Pancreas (tissue), 10 donors: ENCODE results near the gene EFHD1. TPM values are rescaled to one million over a fixed set of nuclear protein-coding genes. Genes with fewer than 3 reads are reported as not detected.
A peak's percentile ranks its signal among the peaks of the same experiment; 100 is the strongest.

Experiments
- ATAC-seq, 4 donors: fragments of 200-7000 bp; cut with Tn5 transposase; one replicate each; pipeline versions ENCODE4 v1.8.0 to v1.9.1; 2020; ENCODE audit warnings: mild to moderate bottlenecking in 4 of 4, moderate library complexity in 4 of 4
- DNase-seq, 6 donors: peaks; one replicate each; pipeline ENCODE4 v3.0.0-alpha.2; 2020
- FAIRE-seq: peaks from 2 replicates; lab custom pipeline; 2012; peaks lifted over from hg19 to GRCh38; lab: Jason Lieb, UNC
- H3K27ac ChIP-seq, 4 donors: fragments of 200-600 bp; sonication (generic); 1 replicate in 3 of 4; 2 replicates in 1 of 4; pipeline versions ENCODE4 v1.5.0 to v1.8.0; 2020
- H3K27me3 ChIP-seq, 4 donors: fragments of 200-600 bp; one replicate each; pipeline ENCODE4 v1.8.0; 2021
- H3K36me3 ChIP-seq, 3 donors: fragments of 200-600 bp; sonication (generic) in 1 of 3; one replicate each; pipeline versions ENCODE4 v1.5.0 to v1.8.0; 2020 to 2021
- H3K4me1 ChIP-seq, 3 donors: fragments of 200-600 bp; one replicate each; pipeline ENCODE4 v1.8.0; 2021
- H3K4me3 ChIP-seq, 4 donors: fragments of 200-600 bp; sonication (generic) in 2 of 4; one replicate each; pipeline versions ENCODE4 v1.5.0 to v1.8.0; 2020 to 2021
- H3K9me3 ChIP-seq, 4 donors: fragments of 200-600 bp; one replicate each; pipeline ENCODE4 v1.8.0; 2021
- WGBS, 2 donors: extraction: QIAGEN DNeasy Blood & Tissue Kit; methylation state at CpG; one replicate each; pipeline ENCODE4 v1.1.7; 2013; 5-methylcytosine and 5-hydroxymethylcytosine counted together
- intact Hi-C, 3 donors: fragments of 100-400 bp; cut with DNase I; formaldehyde crosslinking; loops; one replicate each; pipeline versions ENCODE4 v1.11.1 to v1.14.2; 2022
- polyA plus RNA-seq, 2 donors: library from polyadenylated mRNA; stranded (reverse); fragments of 200-250 nt; gene quantifications; one replicate each; pipeline ENCODE4 v1.2.3, GENCODE V29; 2013
- total RNA-seq, 6 donors: library from RNA; stranded (reverse); fragmentation: NEBNext Ultra II Directional in 4 of 6; extraction: Animal tissue kit (Norgen Biotek cat#: 25700) in 4 of 6; gene quantifications; one replicate each; pipeline versions ENCODE4 v1.2.1 to v1.2.4, GENCODE V29; 2021 to 2023
- TF ChIP-seq, protein P1 (sequence below), 4 donors: fragments of 200-600 bp; sonication (generic) in 3 of 4; IDR thresholded peaks; one replicate each; pipeline versions ENCODE4 v1.5.0 to v1.8.0; 2021; ENCODE audit warnings: antibody characterized with exemption in 4 of 4
- donor health status: healthy with polysubstance abuse.
- donor health status: DM: no; HTN: no; CAD: no; lungs with moderate emphysema.
- donor health status: DM: no; HTN: no; CAD: no.
- donor health status: control.
- donor health status: control.
- donor health status: Bipolar disorder and iron deficiency.
- donor health status: DM: yes; HTN: yes; CAD: no.
- donor health status: DM: no; HTN: no; CAD: no.
- donor health status: DM: no; HTN: no; CAD: no.
- donor health status: DM: yes; HTN: yes; CAD: no.

Gene EFHD1
- total and polyA plus RNA-seq, 8 donors = 0.31 to 4.8 (median 1.3) TPM

DNA sequence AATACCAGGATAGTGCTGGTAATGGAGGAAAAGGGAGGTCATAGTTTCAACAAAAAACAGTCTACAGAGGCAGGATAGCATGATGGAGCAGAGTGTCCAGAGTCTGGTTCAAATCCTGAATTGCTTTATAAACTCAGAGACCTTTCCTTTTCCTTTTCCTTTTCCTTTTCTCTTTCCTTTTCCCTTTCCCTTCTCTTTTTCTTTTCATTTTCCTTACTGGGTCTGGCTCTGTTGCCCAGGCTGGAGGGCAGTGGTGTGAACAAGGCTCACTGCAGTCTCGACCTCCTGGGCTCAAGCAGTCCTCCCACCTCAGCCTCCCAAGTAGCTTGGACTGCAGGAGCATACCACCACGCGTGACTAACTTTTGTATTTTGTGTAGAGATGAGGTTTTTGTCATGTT, 95.4 kb downstream of the EFHD1 start:
- DNase-seq (no peak), FAIRE-seq (no peak), ATAC-seq (no peak)
- intact Hi-C loops = no loop called here
- Histone ChIP-seq H3K4me1 (peaks cover 0 to 5% (median 0%) of the 10 kb centered on the region in 3 donors), H3K36me3 (peaks cover 0 to 13% (median 0%) of the 10 kb centered on the region in 3 donors), H3K9me3 (no peaks in the 10 kb centered on the region), H3K4me3 (no peak overlapping the region), H3K27ac (no peak overlapping the region), H3K27me3 (no peaks in the 10 kb centered on the region)
- 95 to 99% methylated on average over 3 of the region's 3 CpGs for WGBS, 2 donors
- TF ChIP-seq, protein P1, sequence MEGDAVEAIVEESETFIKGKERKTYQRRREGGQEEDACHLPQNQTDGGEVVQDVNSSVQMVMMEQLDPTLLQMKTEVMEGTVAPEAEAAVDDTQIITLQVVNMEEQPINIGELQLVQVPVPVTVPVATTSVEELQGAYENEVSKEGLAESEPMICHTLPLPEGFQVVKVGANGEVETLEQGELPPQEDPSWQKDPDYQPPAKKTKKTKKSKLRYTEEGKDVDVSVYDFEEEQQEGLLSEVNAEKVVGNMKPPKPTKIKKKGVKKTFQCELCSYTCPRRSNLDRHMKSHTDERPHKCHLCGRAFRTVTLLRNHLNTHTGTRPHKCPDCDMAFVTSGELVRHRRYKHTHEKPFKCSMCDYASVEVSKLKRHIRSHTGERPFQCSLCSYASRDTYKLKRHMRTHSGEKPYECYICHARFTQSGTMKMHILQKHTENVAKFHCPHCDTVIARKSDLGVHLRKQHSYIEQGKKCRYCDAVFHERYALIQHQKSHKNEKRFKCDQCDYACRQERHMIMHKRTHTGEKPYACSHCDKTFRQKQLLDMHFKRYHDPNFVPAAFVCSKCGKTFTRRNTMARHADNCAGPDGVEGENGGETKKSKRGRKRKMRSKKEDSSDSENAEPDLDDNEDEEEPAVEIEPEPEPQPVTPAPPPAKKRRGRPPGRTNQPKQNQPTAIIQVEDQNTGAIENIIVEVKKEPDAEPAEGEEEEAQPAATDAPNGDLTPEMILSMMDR (IDR thresholded peaks at IDR 0.05) = no peak

DNA sequence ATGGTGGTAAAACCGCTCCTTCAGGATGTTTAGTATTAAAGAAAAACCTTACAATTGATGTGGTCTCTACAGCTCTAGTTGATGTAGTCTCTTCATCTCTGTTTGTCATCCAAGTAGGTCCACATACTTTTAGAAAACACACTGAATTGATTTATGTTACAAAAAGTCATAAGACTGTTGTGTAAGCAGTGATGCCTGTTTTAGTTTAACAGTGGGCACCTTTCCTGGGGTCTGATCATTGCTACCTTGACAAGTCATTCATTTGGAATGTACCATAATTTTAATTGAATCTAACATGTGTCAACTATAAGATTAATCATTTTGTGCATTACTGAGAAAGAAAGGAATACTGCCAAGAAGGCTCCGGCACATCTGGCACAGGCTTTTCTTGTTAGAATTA, 98.1 kb downstream of the EFHD1 start:
- no peak for FAIRE-seq
- intact Hi-C loops = no loop called here
- DNase-seq = no peak
- TF ChIP-seq, protein P1 (IDR thresholded peaks at IDR 0.05) = no peak
- Histone ChIP-seq H3K4me3 (no peak overlapping the region), H3K36me3 (peaks cover 0 to 12% (median 0%) of the 10 kb centered on the region in 3 donors), H3K27ac (no peak overlapping the region), H3K4me1 (peaks cover 0 to 5% (median 0%) of the 10 kb centered on the region in 3 donors), H3K9me3 (no peaks in the 10 kb centered on the region), H3K27me3 (no peaks in the 10 kb centered on the region)
- ATAC-seq = peak in 2 of 4 donors; percentile 26 to 55
- WGBS, 2 donors = 64 to 71% methylated on average over 2 of the region's 2 CpGs

Other genes starting within 250 kb of the EFHD1 start
- gene ALPG, start 226.8 kb upstream of the EFHD1 start, total RNA-seq = not detected
- gene ALPG, start 226.8 kb upstream of the EFHD1 start, polyA plus RNA-seq = not detected
- gene ALPI, start 177.5 kb upstream of the EFHD1 start, total RNA-seq = not detected
- not detected for gene ALPI, start 177.5 kb upstream of the EFHD1 start, polyA plus RNA-seq
- gene ECEL1, start 145.8 kb upstream of the EFHD1 start, total RNA-seq = 1 to 10 TPM in 1 of 6 donors, under 1 TPM in 3, not detected in 2; 0.47 to 1.1 (median 0.76) TPM
- gene ECEL1, start 145.8 kb upstream of the EFHD1 start, polyA plus RNA-seq = under 1 TPM; 0.30 to 0.99 TPM
- not detected for gene PRSS56, start 113.2 kb upstream of the EFHD1 start, total RNA-seq
- gene PRSS56, start 113.2 kb upstream of the EFHD1 start, polyA plus RNA-seq = under 1 TPM in 1 of 2 donors, not detected in 1; 0.02 TPM
- under 1 TPM in 2 of 6 donors, not detected in 4; 0.12 to 0.22 TPM for gene CHRND, start 107.4 kb upstream of the EFHD1 start, total RNA-seq
- gene CHRND, start 107.4 kb upstream of the EFHD1 start, polyA plus RNA-seq = under 1 TPM in 1 of 2 donors, not detected in 1; 0.07 TPM
- gene CHRNG, start 93.9 kb upstream of the EFHD1 start, total RNA-seq = not detected
- not detected for gene CHRNG, start 93.9 kb upstream of the EFHD1 start, polyA plus RNA-seq
- gene TIGD1, start 83.0 kb upstream of the EFHD1 start, total RNA-seq = 1 to 10 TPM in 5 of 6 donors, under 1 TPM in 1; 0.88 to 2.8 (median 2.0) TPM
- 1 to 10 TPM; 2.8 to 5.9 TPM for gene TIGD1, start 83.0 kb upstream of the EFHD1 start, polyA plus RNA-seq
- 10 to 100 TPM; 17.8 to 33.0 (median 22.8) TPM for gene EIF4E2, start 82.9 kb upstream of the EFHD1 start, total RNA-seq
- 10 to 100 TPM; 28.0 to 31.1 TPM for gene EIF4E2, start 82.9 kb upstream of the EFHD1 start, polyA plus RNA-seq
- gene GIGYF2, start 63.7 kb downstream of the EFHD1 start, total RNA-seq = 10 to 100 TPM; 33.6 to 50.9 (median 41.7) TPM
- 10 to 100 TPM; 17.4 to 19.5 TPM for gene GIGYF2, start 63.7 kb downstream of the EFHD1 start, polyA plus RNA-seq
- under 1 TPM in 1 of 6 donors, not detected in 5; 0.37 TPM for gene KCNJ13, start 143.0 kb downstream of the EFHD1 start, total RNA-seq
- gene KCNJ13, start 143.0 kb downstream of the EFHD1 start, polyA plus RNA-seq = not detected
- 1 to 10 TPM in 5 of 6 donors, under 1 TPM in 1; 0.76 to 2.3 (median 1.3) TPM for gene SNORC, start 236.7 kb downstream of the EFHD1 start, total RNA-seq
- 10 to 100 TPM in 1 of 2 donors, 1 to 10 TPM in 1; 4.0 to 13.2 TPM for gene SNORC, start 236.7 kb downstream of the EFHD1 start, polyA plus RNA-seq